SH-SY5Y (cell line): ENCODE measurements around the gene GOSR2.

ENCODE experiments used
- GATA2 ChIP-seq: IDR thresholded peaks from 2 replicates; pipeline ENCODE4 v1.6.1; 2011; ENCODE audit warnings: mild to moderate bottlenecking, low read depth, low read length
- GATA3 ChIP-seq: IDR thresholded peaks from 2 replicates; pipeline ENCODE4 v1.6.1; 2011; ENCODE audit warnings: low read depth, mild to moderate bottlenecking, low read length, moderate library complexity

DNA sequence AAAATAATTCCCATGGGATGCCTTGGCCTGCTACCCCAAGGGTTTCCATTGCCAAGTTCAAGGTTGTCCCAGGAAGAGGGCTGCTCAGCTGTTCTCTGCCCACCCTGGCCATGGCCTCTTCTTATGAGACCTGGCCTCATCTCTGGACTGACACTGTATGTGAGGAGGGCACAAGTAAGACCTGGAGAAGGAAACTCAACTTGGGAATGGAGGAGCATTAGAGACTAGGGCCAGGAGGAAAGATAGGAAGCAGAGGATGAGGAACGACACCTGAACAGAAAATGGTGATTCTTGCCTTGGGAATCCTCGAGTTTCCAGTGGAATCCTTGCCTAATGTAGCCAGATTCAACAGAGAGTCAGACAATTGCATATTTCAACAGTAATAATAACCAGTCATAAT, 24.6 kb upstream of the GOSR2 start:
- TF ChIP-seq GATA2 (no peak), GATA3 (no peak)
